LNCAP (cell line): ENCODE results near the gene DMRT3.

Experiments used
- TF ChIP-seq, protein P1 (sequence below): fragments of 450-650 bp; IDR thresholded peaks from 2 replicates; pipeline ENCODE4 v1.5.1; 2017; ENCODE audit warnings: mild to moderate bottlenecking

DMRT3 gene, protein sequence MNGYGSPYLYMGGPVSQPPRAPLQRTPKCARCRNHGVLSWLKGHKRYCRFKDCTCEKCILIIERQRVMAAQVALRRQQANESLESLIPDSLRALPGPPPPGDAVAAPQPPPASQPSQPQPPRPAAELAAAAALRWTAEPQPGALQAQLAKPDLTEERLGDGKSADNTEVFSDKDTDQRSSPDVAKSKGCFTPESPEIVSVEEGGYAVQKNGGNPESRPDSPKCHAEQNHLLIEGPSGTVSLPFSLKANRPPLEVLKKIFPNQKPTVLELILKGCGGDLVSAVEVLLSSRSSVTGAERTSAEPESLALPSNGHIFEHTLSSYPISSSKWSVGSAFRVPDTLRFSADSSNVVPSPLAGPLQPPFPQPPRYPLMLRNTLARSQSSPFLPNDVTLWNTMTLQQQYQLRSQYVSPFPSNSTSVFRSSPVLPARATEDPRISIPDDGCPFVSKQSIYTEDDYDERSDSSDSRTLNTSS

DNA sequence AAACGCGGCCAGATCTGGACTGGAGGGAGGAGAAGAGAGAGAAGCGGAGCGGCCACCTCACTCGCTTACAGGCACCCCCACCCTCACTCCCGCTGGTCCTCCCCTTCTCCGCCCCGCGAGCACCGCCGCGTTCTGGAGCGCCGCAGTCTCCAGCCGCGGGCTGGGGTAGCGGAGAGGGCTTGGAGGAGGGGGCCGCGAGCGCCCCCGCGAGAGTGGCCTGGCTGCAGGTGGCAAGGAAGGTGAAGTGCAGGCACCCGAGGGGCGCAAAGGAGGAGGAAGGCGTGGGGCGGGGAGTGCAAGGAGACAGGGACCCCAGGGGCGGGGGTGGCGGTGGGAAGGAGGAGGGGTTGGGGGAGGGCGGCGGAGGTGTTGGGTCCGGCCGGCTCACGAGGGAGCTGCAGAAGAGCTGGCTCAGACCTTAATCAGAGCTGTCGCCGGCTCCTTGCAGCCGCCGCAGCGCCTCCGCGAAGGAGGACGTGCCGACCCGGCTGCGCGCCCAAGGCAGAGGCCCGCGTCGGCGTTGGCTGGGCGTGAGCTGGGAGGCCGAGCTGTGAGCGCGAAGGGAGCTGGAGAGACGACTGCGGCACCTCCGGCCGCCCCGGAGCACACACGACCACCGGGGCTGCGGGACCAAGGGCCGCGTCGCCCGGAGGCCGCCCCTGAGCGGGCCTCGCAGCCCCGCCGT is at the start of gene DMRT3:
DMRT3 (plus strand) TSS at position 398 of the 685 bp plus-strand sequence. CDS start 347 bp downstream, outside the sequence.
- TF ChIP-seq, protein P1, sequence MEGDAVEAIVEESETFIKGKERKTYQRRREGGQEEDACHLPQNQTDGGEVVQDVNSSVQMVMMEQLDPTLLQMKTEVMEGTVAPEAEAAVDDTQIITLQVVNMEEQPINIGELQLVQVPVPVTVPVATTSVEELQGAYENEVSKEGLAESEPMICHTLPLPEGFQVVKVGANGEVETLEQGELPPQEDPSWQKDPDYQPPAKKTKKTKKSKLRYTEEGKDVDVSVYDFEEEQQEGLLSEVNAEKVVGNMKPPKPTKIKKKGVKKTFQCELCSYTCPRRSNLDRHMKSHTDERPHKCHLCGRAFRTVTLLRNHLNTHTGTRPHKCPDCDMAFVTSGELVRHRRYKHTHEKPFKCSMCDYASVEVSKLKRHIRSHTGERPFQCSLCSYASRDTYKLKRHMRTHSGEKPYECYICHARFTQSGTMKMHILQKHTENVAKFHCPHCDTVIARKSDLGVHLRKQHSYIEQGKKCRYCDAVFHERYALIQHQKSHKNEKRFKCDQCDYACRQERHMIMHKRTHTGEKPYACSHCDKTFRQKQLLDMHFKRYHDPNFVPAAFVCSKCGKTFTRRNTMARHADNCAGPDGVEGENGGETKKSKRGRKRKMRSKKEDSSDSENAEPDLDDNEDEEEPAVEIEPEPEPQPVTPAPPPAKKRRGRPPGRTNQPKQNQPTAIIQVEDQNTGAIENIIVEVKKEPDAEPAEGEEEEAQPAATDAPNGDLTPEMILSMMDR = no peak

DNA sequence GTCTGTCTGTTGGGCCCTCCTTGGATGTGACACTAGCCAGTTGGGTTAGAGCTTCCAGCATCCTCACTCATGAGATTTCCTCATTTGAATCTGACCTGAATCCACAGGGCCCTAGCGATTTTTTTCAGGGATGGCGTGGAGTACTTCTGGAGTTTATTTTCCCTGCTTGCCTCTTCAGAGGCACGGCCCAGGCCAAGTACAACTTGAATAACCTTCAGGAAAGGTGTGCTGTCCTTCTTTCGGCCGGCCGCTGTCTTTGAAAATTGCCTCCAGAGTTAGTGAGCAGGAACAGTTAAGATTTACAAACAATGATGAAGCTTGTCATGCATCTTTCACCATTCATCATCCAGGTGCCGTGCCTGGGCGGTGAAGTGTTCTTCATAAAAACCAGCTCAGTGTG is 49.5 kb upstream of the DMRT3 start:
- TF ChIP-seq, protein P1 = no peak

DNA sequence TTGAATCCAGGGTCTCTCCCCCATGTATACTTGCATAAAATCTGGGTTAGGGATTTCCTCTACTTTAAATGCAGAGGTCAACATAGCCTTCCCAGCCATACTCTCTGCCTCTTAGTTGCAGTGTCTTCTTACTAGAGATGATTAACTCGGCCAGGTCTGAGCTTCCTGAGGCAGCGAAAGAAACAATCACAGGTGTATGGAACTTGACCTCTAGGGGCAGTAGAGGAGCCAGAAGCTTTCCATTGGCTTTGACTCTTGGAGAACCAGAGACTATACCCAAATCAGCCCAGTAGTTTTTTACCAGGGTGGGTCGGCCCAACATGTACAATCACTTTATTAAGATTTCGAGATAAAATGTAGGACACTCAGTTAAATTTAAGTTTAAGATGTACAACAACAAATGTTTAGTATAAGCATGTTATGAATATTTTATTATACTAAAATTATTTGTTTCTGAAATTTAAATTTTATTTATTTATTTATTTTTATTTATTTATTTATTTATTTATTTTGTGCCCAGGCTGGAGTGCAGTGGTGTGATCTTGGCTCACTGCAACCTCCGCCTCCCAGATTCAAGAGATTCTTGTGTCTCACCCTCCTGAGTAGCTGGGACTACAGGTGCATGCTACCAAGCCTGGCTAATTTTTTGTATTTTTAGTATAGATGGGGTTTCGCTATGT is 48.0 kb upstream of the DMRT3 start:
- TF ChIP-seq, protein P1 = peak; percentile 55

GRCh38 chr9:929719-930118 is 46.7 kb upstream of the DMRT3 start:
- TF ChIP-seq, protein P1 = no peak

GRCh38 chr9:933356-933755 is 43.1 kb upstream of the DMRT3 start:
- TF ChIP-seq, protein P1 = no peak

GRCh38 chr9:935348-935965 is 41.0 kb upstream of the DMRT3 start:
- TF ChIP-seq, protein P1 = no peak
